GM19193 (cell line): ENCODE measurements around the gene KIF21A.

Source experiments
- POLR2A ChIP-seq: IDR thresholded peaks from 4 replicates; pipeline ENCODE4 v1.6.1; 2011; ENCODE audit not compliant: insufficient read depth, insufficient read length; ENCODE audit errors: extremely low read depth

KIF21A gene

DNA sequence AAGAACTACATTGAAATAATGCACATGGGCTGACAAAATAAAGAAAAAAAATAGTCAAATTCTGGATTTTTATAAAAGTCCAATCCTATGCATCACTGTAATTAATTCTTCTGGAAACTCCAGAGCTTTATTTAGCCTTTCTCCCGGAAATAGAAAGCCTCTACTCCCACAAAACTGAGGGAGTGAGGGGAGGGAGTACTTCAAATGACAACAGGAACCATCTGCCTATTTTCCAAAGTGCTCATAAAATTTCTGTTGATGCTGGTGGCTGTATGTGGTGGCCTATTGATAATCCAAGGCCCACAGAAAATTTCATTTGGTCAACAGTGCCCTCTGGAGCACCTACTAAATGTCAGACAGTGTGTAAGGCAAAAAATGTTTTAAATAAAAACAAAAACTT lies 64.6 kb downstream of the KIF21A start:
- TF ChIP-seq POLR2A, result no peak

DNA sequence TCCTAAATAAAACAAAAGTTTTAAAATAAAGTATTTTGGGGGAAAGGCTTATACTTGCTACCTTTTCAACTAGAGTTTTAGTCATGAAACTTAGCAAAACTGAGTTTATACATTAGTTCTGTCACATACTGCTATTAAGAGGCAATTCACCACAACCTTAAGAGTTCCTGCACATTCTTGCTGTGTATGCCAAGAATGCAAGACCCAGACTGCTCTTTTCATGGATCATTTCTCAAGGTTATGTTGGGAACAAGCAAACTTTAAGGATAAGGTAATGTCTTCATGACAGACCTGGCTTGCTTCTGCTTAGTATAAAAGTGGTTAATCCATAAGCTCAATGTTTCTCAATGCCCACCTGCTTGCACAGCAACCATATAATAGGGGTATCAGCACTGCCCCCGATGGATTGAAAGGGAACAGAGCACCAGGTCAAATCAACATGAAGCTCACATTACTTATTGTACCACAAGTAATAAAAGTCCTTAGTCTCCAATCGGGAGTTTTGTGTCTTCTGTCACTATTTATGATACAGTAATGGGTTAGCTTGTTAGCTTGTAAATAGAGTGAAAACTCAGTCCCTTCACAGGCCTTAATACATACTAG lies 67.6 kb downstream of the KIF21A start:
- TF ChIP-seq POLR2A, result no peak

DNA sequence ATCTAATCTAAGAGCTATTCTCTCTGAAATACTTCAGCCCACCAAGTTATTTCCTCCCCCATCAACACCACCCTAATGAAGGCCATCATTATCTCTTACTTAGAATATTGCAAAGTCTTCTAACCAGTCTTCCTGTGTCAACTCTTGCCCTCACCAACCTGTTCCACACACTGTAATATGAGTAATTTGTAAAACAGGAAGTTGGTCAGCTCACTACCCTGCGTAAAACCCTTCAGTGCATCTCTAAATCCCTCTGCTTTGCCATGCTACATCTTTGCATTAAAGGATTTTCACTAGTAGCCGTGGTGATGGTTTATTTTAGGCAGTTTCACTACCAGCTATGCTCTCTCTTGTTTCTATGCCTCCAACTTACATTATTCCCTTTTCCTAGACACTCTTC lies 70.0 kb downstream of the KIF21A start:
- TF ChIP-seq POLR2A, result no peak

DNA sequence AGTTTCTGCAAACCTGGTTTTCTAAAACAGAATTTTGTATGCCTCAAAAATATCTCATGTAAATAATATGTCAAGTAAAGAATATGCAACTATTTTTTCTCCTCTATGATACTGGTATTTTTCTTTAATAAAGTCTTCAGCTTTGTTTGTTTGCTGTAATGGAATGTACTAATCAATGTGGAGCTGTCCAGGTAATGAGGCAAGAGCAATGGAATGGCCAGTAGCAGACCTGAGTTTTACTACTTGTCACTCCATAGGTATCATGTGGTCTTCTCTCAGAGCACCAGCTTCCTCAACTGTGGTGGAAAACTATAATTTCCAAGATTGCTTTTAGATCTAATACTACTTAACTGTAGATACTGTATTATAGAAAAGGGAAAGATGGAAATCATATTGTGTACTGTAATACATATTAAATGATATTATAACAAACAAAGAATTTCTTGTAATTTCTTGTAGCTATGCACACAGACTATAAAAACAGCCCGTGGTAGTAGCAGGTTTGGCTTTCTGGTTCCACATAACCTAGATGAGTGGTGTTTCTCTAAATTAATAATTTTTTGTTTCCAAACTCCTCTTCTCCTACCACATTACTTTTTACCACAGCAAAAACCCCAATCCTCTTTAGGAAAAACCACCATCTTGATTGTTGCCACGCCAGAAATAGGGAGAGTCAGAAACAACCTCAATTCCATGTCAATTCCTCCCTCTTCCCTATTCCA lies 70.6 kb downstream of the KIF21A start:
- TF ChIP-seq POLR2A, result no peak

DNA sequence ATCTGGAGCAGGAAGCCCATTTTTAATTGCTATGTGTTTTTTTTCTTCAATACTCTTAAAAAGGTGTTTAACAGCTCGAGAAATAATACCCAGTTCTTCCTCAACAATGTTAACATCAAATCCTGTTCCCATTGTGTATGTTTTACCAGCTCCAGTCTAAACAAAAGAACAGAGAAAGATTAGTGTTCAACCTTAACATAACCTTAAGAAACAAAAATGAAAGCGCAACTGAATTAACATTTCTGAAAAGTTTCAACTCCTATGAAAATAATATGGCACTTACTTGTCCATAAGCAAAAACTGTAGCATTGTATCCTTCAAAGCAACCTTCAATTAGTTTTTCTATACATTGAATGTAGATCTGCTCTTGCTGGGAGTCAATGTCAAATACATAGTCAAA lies 73.2 kb downstream of the KIF21A start:
- no peak for TF ChIP-seq POLR2A

DNA sequence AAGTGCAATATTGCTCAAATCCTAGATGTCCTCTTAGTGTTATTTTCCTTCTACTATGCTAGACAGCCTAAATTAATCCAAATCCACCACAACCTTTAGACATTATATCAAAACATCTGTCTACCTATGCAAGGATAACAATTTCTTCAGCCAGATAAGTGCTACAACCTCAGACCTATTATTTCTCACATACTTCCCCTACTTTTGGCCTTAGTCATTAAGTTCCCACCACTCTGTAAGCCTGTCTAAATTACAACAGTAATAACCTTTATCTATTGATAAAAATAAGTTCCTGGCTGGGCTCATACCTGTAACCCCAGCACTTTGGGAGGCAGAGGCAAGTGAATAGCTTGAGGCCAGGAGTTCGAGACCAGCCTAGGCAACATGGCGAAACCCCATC lies 74.0 kb downstream of the KIF21A start:
- no peak for TF ChIP-seq POLR2A

DNA sequence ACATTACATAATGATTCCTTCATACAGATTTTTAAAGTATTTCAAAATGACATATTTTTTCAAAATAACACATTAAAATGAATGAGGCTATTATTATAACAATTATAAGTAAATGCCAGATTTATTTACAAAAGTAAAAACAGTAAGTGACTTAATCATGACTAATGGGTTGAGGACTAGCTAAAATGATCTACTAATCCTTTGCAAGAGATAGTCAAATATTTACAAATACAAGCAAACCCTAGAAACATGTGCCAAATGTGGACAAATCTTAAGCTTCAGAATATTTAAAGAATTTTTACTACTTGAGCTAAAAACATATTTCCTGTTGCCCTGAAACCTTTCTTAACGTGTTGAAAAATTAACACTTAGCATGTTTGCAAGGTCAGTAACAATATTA lies 74.8 kb downstream of the KIF21A start:
- no peak for TF ChIP-seq POLR2A

DNA sequence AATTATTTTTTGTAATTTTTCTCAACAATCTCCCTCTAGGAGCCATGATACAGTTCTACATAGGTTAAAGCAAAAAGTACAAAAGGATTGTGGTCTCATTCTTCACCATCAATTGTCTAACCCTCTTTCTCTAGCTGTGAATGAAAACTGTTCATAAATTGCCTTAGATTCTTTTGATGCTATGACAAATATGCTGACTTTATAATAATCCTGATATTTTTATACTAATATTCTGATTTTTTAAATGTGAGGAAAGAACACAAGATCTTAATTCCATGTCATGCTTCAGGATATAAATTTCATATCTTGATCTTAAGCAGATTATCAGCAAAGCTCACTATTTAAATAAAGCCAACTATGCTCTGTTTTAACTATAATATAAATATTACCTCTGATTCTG lies 75.4 kb downstream of the KIF21A start:
- TF ChIP-seq POLR2A, result no peak

DNA sequence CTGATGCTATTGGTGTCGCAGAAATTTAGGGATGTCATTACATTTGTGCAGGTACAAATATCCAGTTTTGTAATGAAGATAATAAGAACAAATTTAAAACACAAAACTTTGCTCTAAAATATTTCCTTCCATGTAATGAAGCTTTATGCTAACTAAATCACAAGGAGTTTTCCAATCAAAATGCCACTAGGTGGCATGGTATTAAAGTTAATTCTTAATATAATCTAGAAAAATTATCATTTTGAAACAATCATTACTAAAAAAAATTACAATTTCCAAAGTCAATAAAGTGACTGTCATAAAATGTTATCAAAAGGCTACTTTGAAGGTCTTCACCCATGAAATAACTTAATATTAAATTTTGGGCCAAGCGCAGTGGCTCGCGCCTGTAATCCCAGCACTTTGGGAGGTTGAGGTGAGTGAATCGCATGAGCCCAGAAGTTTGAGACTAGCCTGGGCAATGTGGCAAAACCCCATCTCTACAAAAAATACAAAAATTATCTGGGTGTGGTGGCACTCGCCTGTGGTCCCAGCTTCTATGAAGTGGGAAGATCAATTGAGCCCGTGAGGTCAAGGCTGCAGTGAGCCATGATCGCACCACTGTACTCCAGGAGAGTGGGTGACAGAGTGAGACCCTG lies 77.4 kb downstream of the KIF21A start:
- TF ChIP-seq POLR2A, result no peak

DNA sequence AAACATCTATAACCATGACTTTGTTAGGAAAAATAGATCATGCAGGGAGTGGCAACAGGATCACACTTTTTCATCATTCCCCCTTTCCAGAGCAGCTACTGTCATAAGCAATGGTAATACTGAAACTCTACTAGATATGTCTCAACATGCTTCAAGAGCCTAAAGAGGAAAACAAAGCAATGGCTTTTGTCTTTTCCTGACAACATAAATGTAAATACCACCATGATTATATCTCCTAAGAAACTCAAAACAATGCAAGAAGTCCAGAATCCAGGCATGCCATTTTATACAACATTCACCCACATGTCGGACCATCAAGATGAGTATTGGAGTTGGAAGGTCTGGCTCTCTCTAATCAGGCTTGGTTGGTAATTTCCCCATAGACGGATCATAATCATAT lies 78.7 kb downstream of the KIF21A start:
- no peak for TF ChIP-seq POLR2A

DNA sequence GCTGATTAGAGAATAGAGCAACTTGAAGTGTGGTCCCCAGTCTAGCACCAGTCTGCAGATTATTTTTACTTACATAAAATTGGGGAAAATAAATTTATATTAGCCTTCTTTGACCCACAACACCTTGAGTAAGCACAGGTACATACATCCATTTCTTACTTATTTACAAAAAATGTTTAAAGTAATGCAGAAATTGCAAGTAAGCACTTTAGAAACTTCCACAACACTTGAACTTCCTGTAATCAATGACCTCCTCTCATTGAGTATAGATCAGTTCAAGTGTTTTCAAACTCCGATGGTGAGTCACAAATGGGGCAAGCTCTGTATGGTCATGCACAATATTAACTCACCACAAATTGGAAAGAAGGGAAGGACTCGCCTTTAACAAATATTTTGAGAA lies 83.3 kb downstream of the KIF21A start:
- no peak for TF ChIP-seq POLR2A

DNA sequence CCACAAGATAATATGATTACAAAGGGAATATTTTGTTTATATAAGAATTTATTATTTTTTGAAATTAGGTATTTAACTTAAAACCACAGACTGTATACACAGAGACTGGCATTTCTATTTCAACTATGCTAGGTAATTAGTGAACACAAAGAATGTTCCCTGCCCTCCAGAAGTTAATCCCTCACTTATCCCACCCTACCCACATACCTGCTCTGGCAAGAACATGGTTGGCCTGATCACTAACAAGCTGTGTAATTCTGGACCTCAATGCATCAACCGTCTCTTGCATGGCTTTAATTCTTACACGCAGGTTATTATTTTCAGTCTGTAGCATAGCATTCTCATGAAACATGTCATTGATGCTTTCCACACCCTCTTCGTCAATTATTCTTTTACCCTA lies 85.9 kb downstream of the KIF21A start:
- no peak for TF ChIP-seq POLR2A

DNA sequence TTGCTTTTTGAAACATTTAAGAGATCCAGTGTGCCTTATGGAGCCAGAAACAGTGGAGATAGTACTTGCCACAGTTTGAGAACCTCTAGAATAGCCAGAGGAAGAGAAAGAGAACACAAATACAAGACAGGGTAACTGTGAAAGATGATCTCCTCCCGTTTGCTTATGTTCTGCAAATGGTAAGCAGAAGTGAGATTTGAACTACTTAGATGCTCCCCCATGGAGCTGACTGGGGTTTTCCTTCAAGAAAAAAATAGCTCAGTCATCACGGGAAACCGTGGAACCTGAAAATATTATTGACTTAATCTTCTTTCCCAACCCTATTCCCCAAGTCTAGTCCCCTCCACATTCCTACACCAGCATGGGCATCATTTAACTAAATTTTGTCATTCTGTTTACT lies 87.1 kb downstream of the KIF21A start:
- no peak for TF ChIP-seq POLR2A

DNA sequence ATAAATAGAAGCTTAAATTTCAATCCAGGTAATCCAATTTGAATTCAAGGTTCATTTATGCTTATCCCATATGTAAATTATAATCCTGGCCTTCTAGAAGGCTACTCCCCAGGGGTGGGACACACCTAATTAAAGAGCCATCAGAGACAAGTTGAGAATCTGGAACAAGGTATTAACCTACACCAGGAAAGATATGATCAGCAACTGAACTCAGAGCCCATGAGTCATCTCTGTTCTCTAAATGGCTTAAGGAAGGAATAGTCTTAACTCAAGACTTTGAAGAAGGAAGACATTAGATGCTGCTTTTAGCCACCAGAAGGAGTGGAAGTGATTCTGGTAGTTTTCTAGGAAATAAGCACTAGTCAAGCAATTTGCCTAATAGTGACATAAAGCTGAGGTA lies 88.0 kb downstream of the KIF21A start:
- no peak for TF ChIP-seq POLR2A

DNA sequence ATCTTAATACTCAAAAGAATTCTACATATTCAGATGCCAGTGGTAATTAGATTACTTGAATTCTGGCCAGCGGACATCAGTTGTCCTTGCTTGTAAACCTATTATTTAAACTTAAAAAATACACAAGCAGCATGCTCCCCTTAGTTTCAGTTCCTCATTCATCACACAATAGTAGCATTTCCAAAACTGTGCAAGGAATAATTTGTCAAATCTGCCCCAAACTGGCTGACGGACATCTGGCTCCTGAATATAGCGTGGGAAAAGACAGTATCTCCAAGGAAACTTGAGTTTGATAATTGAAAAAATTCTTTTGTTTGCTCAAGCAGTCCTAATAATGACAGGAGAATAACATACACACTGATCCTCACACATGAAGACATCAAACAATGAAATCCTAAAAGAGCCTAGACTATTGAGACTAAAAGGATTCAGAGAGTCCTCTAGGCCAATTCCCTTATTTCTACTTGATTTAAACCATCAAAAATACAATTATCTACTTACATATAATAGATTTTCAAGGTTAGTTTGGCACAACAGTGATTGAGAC lies 90.4 kb downstream of the KIF21A start:
- no peak for TF ChIP-seq POLR2A

DNA sequence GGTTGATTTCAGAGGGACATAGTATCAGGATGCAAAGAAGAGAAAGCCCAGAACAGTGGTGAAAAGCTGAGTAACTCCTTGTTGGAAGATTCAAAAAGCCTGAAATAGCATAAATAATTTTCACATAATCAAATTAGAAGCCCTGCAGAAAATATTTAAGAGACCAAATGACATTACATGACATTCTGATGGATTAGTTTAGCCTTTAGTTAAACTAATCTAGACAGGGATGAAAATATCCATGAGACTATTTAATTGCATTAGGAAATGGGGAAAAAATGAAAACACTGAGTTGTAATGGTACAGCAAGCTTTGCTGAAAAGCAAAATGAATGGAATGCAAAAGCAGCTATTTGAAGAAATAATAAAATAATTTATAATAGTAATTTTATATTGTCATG lies 91.8 kb downstream of the KIF21A start:
- TF ChIP-seq POLR2A, result no peak
